Measurements from ENCODE around the gene FHOD3. TPM values are rescaled to one million over a fixed set of nuclear protein-coding genes. Genes with fewer than 3 reads are reported as not detected.

Gene FHOD3
- total RNA-seq, 4 donors from 2014 or later: 24.1 to 51.4 (median 33.8) TPM

DNA sequence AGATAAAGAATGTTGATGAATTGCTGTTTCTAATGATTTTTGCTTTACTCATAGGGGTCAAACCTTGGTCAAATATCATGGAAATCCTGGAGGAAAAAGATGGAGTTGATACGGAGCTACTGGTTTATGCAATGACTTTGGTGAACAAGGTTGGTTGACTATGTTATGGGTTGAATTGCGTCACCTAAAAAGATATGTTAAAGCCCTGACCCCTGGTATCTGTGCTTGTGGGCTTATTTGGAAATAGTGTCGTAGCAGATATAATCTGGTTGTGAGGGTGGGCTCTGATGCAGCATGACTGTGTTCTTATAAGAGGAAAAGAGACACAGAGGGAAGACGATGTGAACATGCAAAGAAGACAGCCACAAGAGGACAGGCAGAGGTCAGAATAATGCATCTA lies 305.1 kb downstream of the FHOD3 start:
- no peaks in the 10 kb centered on the region for H3K27me3 ChIP-seq
- no peaks in the 10 kb centered on the region for H3K9me3 ChIP-seq
- no peak overlapping the region for H3K4me3 ChIP-seq
- intact Hi-C loops (cut with DNase I): no loop called here
- H3K4me1 ChIP-seq: no peaks in the 10 kb centered on the region
- no peak overlapping the region for H3K27ac ChIP-seq (replicated peaks in 1 of 4)
- 85% methylated on average over 4 of the region's 4 CpGs for WGBS
- DNase-seq (ENCODE audit: extremely low spot score): no peak
- TF ChIP-seq POLR2A (IDR thresholded peaks at IDR 0.05; ENCODE audit: low read depth): no peak
- no peak for TF ChIP-seq POLR2AphosphoS5 (IDR thresholded peaks at IDR 0.05)
- TF ChIP-seq, protein P1, sequence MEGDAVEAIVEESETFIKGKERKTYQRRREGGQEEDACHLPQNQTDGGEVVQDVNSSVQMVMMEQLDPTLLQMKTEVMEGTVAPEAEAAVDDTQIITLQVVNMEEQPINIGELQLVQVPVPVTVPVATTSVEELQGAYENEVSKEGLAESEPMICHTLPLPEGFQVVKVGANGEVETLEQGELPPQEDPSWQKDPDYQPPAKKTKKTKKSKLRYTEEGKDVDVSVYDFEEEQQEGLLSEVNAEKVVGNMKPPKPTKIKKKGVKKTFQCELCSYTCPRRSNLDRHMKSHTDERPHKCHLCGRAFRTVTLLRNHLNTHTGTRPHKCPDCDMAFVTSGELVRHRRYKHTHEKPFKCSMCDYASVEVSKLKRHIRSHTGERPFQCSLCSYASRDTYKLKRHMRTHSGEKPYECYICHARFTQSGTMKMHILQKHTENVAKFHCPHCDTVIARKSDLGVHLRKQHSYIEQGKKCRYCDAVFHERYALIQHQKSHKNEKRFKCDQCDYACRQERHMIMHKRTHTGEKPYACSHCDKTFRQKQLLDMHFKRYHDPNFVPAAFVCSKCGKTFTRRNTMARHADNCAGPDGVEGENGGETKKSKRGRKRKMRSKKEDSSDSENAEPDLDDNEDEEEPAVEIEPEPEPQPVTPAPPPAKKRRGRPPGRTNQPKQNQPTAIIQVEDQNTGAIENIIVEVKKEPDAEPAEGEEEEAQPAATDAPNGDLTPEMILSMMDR (IDR thresholded peaks at IDR 0.05): no peak
- TF ChIP-seq EP300 (IDR thresholded peaks at IDR 0.05): no peak
- H3K36me3 ChIP-seq: no peaks in the 10 kb centered on the region

GRCh38 chr18:36608107-36608506 lies 310.6 kb downstream of the FHOD3 start:
- DNase-seq (ENCODE audit: extremely low spot score): no peak
- Histone ChIP-seq H3K4me1 (no peaks in the 10 kb centered on the region), H3K36me3 (peaks cover 0 to 11% (median 0%) of the 10 kb centered on the region in 4 donors), H3K27me3 (no peaks in the 10 kb centered on the region), H3K27ac (replicated peaks in 1 of 4) (no peak overlapping the region), H3K4me3 (no peak overlapping the region), H3K9me3 (no peaks in the 10 kb centered on the region)
- intact Hi-C loops (cut with DNase I): no loop called here
- WGBS: 70% methylated on average over 3 of the region's 3 CpGs
- TF ChIP-seq POLR2A (IDR thresholded peaks at IDR 0.05; ENCODE audit: low read depth) (no peak), POLR2AphosphoS5 (IDR thresholded peaks at IDR 0.05) (no peak), EP300 (IDR thresholded peaks at IDR 0.05) (no peak)
- TF ChIP-seq, protein P1 (IDR thresholded peaks at IDR 0.05): no peak

GRCh38 chr18:36610258-36610657 lies 312.7 kb downstream of the FHOD3 start:
- no peak for TF ChIP-seq POLR2AphosphoS5 (IDR thresholded peaks at IDR 0.05)
- TF ChIP-seq EP300 (IDR thresholded peaks at IDR 0.05): no peak
- TF ChIP-seq, protein P1 (IDR thresholded peaks at IDR 0.05): no peak
- no peak for TF ChIP-seq POLR2A (IDR thresholded peaks at IDR 0.05; ENCODE audit: low read depth)
- 94% methylated on average over 8 of the region's 8 CpGs for WGBS
- DNase-seq (ENCODE audit: extremely low spot score): no peak
- H3K4me3 ChIP-seq: no peak overlapping the region
- intact Hi-C loops (cut with DNase I): no loop called here
- H3K36me3 ChIP-seq: peaks cover 0 to 15% (median 0%) of the 10 kb centered on the region in 4 donors
- H3K4me1 ChIP-seq: no peaks in the 10 kb centered on the region
- H3K27me3 ChIP-seq: no peaks in the 10 kb centered on the region
- no peak overlapping the region for H3K27ac ChIP-seq (replicated peaks in 1 of 4)
- H3K9me3 ChIP-seq: no peaks in the 10 kb centered on the region

DNA sequence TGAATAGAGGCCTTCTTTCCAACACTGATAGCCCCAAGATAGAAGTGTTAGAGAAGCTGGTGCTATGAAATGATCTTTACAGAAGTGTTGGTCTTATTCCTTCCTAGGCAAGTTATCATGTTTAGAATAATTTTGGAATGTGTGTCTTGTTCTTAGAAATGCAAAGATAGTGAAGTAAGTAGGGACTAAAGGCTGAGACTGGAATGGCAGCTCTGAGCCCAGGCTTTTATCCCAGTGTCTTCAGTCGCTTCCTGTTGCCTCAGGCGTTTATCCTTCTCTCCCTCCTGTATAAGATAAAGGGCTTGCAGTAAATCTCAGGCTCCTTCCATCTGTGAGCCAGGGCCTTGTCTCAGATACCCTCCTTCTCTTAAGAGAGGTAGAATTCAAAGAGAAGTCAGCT lies 313.1 kb downstream of the FHOD3 start:
- intact Hi-C loops (cut with DNase I): no loop called here
- H3K27ac ChIP-seq (replicated peaks in 1 of 4): no peak overlapping the region
- H3K27me3 ChIP-seq: no peaks in the 10 kb centered on the region
- no peak for DNase-seq (ENCODE audit: extremely low spot score)
- TF ChIP-seq POLR2AphosphoS5 (IDR thresholded peaks at IDR 0.05) (no peak), POLR2A (IDR thresholded peaks at IDR 0.05; ENCODE audit: low read depth) (no peak), EP300 (IDR thresholded peaks at IDR 0.05) (no peak)
- TF ChIP-seq, protein P1 (IDR thresholded peaks at IDR 0.05): no peak
- H3K4me3 ChIP-seq: no peak overlapping the region
- H3K4me1 ChIP-seq: no peaks in the 10 kb centered on the region
- H3K36me3 ChIP-seq: peaks cover 0 to 15% (median 0%) of the 10 kb centered on the region in 4 donors
- WGBS: 75% methylated on average over 2 of the region's 2 CpGs
- no peaks in the 10 kb centered on the region for H3K9me3 ChIP-seq

DNA sequence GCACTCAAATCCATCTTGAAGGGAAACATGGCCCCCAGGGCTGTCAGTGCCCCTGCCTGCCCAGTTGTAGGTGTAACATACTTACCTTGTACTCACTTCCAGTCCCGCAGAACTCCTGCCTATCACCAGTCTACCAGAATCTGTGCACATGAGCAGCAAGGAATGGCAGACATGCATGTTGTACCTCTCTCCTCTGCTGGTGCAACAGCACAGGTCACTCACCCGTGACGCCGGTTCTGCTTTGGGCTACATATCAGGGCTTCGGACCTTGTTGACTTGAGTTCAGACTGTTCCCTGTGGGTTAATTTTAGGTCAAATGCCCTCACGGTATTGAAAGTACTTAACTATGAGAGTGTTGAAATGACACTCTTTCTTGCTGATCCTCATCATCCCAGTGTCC lies 315.6 kb downstream of the FHOD3 start:
- no peak overlapping the region for H3K4me3 ChIP-seq
- 91% methylated on average over 6 of the region's 6 CpGs for WGBS
- intact Hi-C loops (cut with DNase I): no loop called here
- TF ChIP-seq EP300 (IDR thresholded peaks at IDR 0.05): no peak
- TF ChIP-seq POLR2AphosphoS5 (IDR thresholded peaks at IDR 0.05): no peak
- TF ChIP-seq POLR2A (IDR thresholded peaks at IDR 0.05; ENCODE audit: low read depth): no peak
- TF ChIP-seq, protein P1 (IDR thresholded peaks at IDR 0.05): no peak
- H3K27ac ChIP-seq (replicated peaks in 1 of 4): no peak overlapping the region
- H3K4me1 ChIP-seq: no peaks in the 10 kb centered on the region
- DNase-seq (ENCODE audit: extremely low spot score): no peak
- no peaks in the 10 kb centered on the region for H3K9me3 ChIP-seq
- no peaks in the 10 kb centered on the region for H3K27me3 ChIP-seq
- peaks cover 0 to 15% (median 0%) of the 10 kb centered on the region in 4 donors for H3K36me3 ChIP-seq

Data from esophagus muscularis mucosa (tissue), 4 donors.